Naive thymus-derived CD4-positive, alpha-beta T cell (primary cell): ENCODE results near the gene CDK5. TPM values are rescaled to one million over a fixed set of nuclear protein-coding genes. Genes with fewer than 3 reads are reported as not detected.

Experiments used
- ATAC-seq: fragments of 150-1000 bp; cut with Tn5 transposase; 2 replicates; pipeline ENCODE4 v1.10.0; 2021; ENCODE audit warnings: mild to moderate bottlenecking, moderate library complexity
- CTCF ChIA-PET: fragments of 350-600 bp; sonication (Branson Sonifier 250); formaldehyde crosslinking; loops from one replicate; lab custom pipeline; 2021; ENCODE audit warnings: antibody characterized with exemption; lab: Charles Lee
- POLR2A ChIA-PET: fragments of 350-600 bp; sonication (Branson Sonifier 250); formaldehyde crosslinking; loops from one replicate; lab custom pipeline; 2021; ENCODE audit warnings: antibody characterized with exemption, inconsistent platforms; lab: Charles Lee
- DNase-seq, 9 donors: peaks; one replicate each; pipeline versions ENCODE4 v3.0.0 to v3.0.0-alpha.2; 2020 to 2022; ENCODE audit warnings: mixed read lengths in 1 of 9
- H3K27ac ChIP-seq: one replicate; pipeline ENCODE4 v1.7.0; 2013; ENCODE audit warnings: mild to moderate bottlenecking, low read depth, low read length, moderate library complexity
- H3K27me3 ChIP-seq, 2 donors: one replicate each; pipeline ENCODE4 v1.7.0; 2013; ENCODE audit warnings: low read length in 2 of 2, mild to moderate bottlenecking in 2 of 2, moderate library complexity in 2 of 2; ENCODE audit not compliant: control insufficient read depth in 2 of 2, insufficient read depth in 2 of 2
- H3K36me3 ChIP-seq, 3 experiments: 1 replicate in 2 of 3; 2 replicates in 1 of 3; pipeline ENCODE4 v1.7.0; 2013; ENCODE audit warnings: low read length in 3 of 3, mild to moderate bottlenecking in 3 of 3, moderate library complexity in 1 of 3; ENCODE audit not compliant: insufficient read depth in 3 of 3, control insufficient read depth in 2 of 3
- H3K4me1 ChIP-seq, 2 donors: one replicate each; pipeline ENCODE4 v1.7.0; 2013; ENCODE audit warnings: low read length in 2 of 2, mild to moderate bottlenecking in 2 of 2, moderate library complexity in 1 of 2; ENCODE audit not compliant: control insufficient read depth in 2 of 2, insufficient read depth in 2 of 2
- H3K4me3 ChIP-seq: 2 replicates; pipeline ENCODE4 v1.7.0; 2013; ENCODE audit warnings: mild to moderate bottlenecking, low read length
- H3K9me3 ChIP-seq, 3 experiments: 1 replicate in 2 of 3; 2 replicates in 1 of 3; pipeline ENCODE4 v1.7.0; 2013; ENCODE audit warnings: low read length in 3 of 3; ENCODE audit not compliant: control insufficient read depth in 2 of 3
- H3K27ac Mint-ChIP-seq, 9 donors: one replicate each; pipeline ENCODE4 v1.8.0; 2020 to 2022; ENCODE audit warnings: mixed read lengths in 9 of 9, mild to moderate bottlenecking in 8 of 9, moderate library complexity in 5 of 9, inconsistent platforms in 2 of 9
- H3K27me3 Mint-ChIP-seq, 5 donors: one replicate each; pipeline ENCODE4 v1.8.0; 2021 to 2022; ENCODE audit warnings: mixed read lengths in 5 of 5, mild to moderate bottlenecking in 1 of 5
- H3K36me3 Mint-ChIP-seq, 5 donors: one replicate each; pipeline ENCODE4 v1.8.0; 2020 to 2022; ENCODE audit warnings: mixed read lengths in 5 of 5, mild to moderate bottlenecking in 3 of 5, inconsistent platforms in 1 of 5
- H3K4me1 Mint-ChIP-seq, 7 donors: one replicate each; pipeline ENCODE4 v1.8.0; 2020 to 2022; ENCODE audit warnings: mixed read lengths in 7 of 7, mild to moderate bottlenecking in 3 of 7, inconsistent platforms in 1 of 7
- H3K4me3 Mint-ChIP-seq, 10 donors: one replicate each; pipeline ENCODE4 v1.8.0; 2020 to 2022; ENCODE audit warnings: mild to moderate bottlenecking in 10 of 10, mixed read lengths in 10 of 10, moderate library complexity in 6 of 10, inconsistent platforms in 2 of 10
- H3K9me3 Mint-ChIP-seq, 11 donors: one replicate each; pipeline ENCODE4 v1.8.0; 2020 to 2022; ENCODE audit warnings: mixed read lengths in 11 of 11, mild to moderate bottlenecking in 4 of 11, inconsistent platforms in 1 of 11, moderate library complexity in 1 of 11
- intact Hi-C, 2 donors: fragments of 100-400 bp; cut with micrococcal nuclease; formaldehyde crosslinking; loops; one replicate each; pipeline ENCODE4 v1.15.1; 2023
- polyA plus RNA-seq, 2 donors: library from polyadenylated mRNA; unstranded; fragments of 300-500 nt; fragmentation: Illumina TruSeq; gene quantifications; one replicate each; pipeline ENCODE4 v1.2.3, GENCODE V29; 2021
- total RNA-seq, 6 experiments: library from RNA in 5 of 6; stranded (reverse) in 5 of 6; gene quantifications; 1 replicate in 5 of 6; 2 replicates in 1 of 6; pipeline ENCODE4 v1.2.3 and lab custom pipeline; 2021 to 2026

The CDK5 gene
- total and polyA plus RNA-seq, 7 experiments from 2014 or later: 4.2 to 20.2 (median 7.7) TPM

GRCh38 chr7:151020231-151020630 is 37.5 kb downstream of the CDK5 start:
- H3K27ac ChIP-seq: no peak overlapping the region
- H3K4me3 ChIP-seq: no peak overlapping the region
- DNase-seq (no peak), ATAC-seq (no peak)
- no peaks in the 10 kb centered on the region for H3K27me3 ChIP-seq
- intact Hi-C loops: loop anchor here in 1 of 2 donors (10.0 kb wide), 1 partner anchor 325 kb away; the partner anchor contains the start of gene NUB1
- H3K36me3 ChIP-seq: no peaks in the 10 kb centered on the region
- no peaks in the 10 kb centered on the region for H3K9me3 ChIP-seq
- peak overlapping the region in 5 of 10 donors; percentile 21 to 94 (median 58) for H3K4me3 Mint-ChIP-seq
- ChIA-PET CTCF (interaction anchor here (1.0 to 5.2 kb wide), 4 partner anchors 9 to 112 kb away, joined by 3 to 52 read pairs (median 8); no protein-coding TSS in a partner anchor), POLR2A (interaction anchor here (0.7 to 3.6 kb wide), 5 partner anchors 8 to 45 kb away, joined by 3 to 28 read pairs (median 12); partner anchors contain the start of gene ABCB8)
- H3K36me3 Mint-ChIP-seq: peaks cover 0 to 4% (median 0%) of the 10 kb centered on the region in 5 donors
- peaks cover 0 to 2% (median 0%) of the 10 kb centered on the region in 11 donors for H3K9me3 Mint-ChIP-seq
- H3K27me3 Mint-ChIP-seq: peaks cover 0 to 39% (median 0%) of the 10 kb centered on the region in 5 donors
- peaks cover 12 to 38% of the 10 kb centered on the region in 2 donors for H3K4me1 ChIP-seq
- peaks cover 24 to 48% (median 36%) of the 10 kb centered on the region in 7 donors for H3K4me1 Mint-ChIP-seq
- peak overlapping the region in 1 of 9 donors; percentile 54 for H3K27ac Mint-ChIP-seq

- H3K27me3 Mint-ChIP-seq: peaks cover 0 to 37% (median 0%) of the 10 kb centered on the region in 5 donors
- peaks cover 0 to 3% (median 0%) of the 10 kb centered on the region in 11 donors for H3K9me3 Mint-ChIP-seq
- Histone ChIP-seq H3K4me1 (peaks cover 23 to 48% of the 10 kb centered on the region in 2 donors), H3K36me3 (no peaks in the 10 kb centered on the region), H3K27me3 (no peaks in the 10 kb centered on the region), H3K9me3 (no peaks in the 10 kb centered on the region), H3K27ac (no peak overlapping the region), H3K4me3 (peak overlapping the region; percentile 41)
- ATAC-seq (no peak), DNase-seq (no peak)
- intact Hi-C loops: no loop called here
- CTCF ChIA-PET: interaction anchor here (0.8 to 5.2 kb wide), 20 partner anchors 9 to 613 kb away, joined by 3 to 52 read pairs (median 5); partner anchors contain the start of gene ABCB8
- peaks cover 33 to 60% (median 46%) of the 10 kb centered on the region in 7 donors for H3K4me1 Mint-ChIP-seq
- peak overlapping the region; percentile 56 to 99 (median 69) for H3K27ac Mint-ChIP-seq
- peaks cover 0 to 9% (median 0%) of the 10 kb centered on the region in 5 donors for H3K36me3 Mint-ChIP-seq
- H3K4me3 Mint-ChIP-seq: peak overlapping the region; percentile 65 to 94 (median 82)
- POLR2A ChIA-PET: interaction anchor here (0.7 to 3.9 kb wide), 19 partner anchors 8 to 323 kb away, joined by 3 to 28 read pairs (median 6); partner anchors contain the start of genes ABCB8, CDK5, FASTK and NOS3
Measured at GRCh38 chr7:151019130-151019447, 38.6 kb downstream of the CDK5 start.

- CTCF ChIA-PET: interaction anchor here (0.6 to 5.2 kb wide), 21 partner anchors 10 to 612 kb away, joined by 3 to 52 read pairs (median 4); partner anchors contain the start of gene ABCB8
- Mint-ChIP-seq H3K4me1 (peaks cover 35 to 65% (median 51%) of the 10 kb centered on the region in 7 donors), H3K9me3 (peaks cover 0 to 4% (median 0%) of the 10 kb centered on the region in 11 donors), H3K27ac (peak overlapping the region; percentile 75 to 100 (median 94)), H3K36me3 (peaks cover 0 to 12% (median 0%) of the 10 kb centered on the region in 5 donors), H3K27me3 (peaks cover 0 to 37% (median 0%) of the 10 kb centered on the region in 5 donors), H3K4me3 (peak overlapping the region; percentile 79 to 94 (median 88))
- DNase-seq: peak in 7 of 9 donors; percentile 41 to 63 (median 61)
- Histone ChIP-seq H3K4me1 (peaks cover 26 to 50% of the 10 kb centered on the region in 2 donors), H3K9me3 (no peaks in the 10 kb centered on the region), H3K4me3 (peak overlapping the region; percentile 65), H3K27ac (peak overlapping the region; percentile 97), H3K36me3 (no peaks in the 10 kb centered on the region), H3K27me3 (no peaks in the 10 kb centered on the region)
- peak; percentile 45 for ATAC-seq
- POLR2A ChIA-PET: interaction anchor here (0.7 to 3.9 kb wide), 25 partner anchors 8 to 324 kb away, joined by 3 to 28 read pairs (median 4); partner anchors contain the start of genes ABCB8, CDK5, FASTK and NOS3
- intact Hi-C loops: loop anchor here (1.0 kb wide), 6 partner anchors 10 to 120 kb away; partner anchors contain the start of gene ABCB8 (in 2 of the 2)
Measured at GRCh38 chr7:151018421-151019129, 39.1 kb downstream of the CDK5 start.

- peak overlapping the region; percentile 65 for H3K4me3 ChIP-seq
- ChIA-PET CTCF (interaction anchor here (0.6 to 5.2 kb wide), 22 partner anchors 9 to 1176 kb away, joined by 3 to 52 read pairs (median 4); partner anchors contain the start of gene ABCB8), POLR2A (interaction anchor here (0.7 to 3.9 kb wide), 18 partner anchors 10 to 215 kb away, joined by 3 to 28 read pairs (median 4); partner anchors contain the start of genes ABCB8 and NOS3)
- H3K27me3 ChIP-seq: no peaks in the 10 kb centered on the region
- intact Hi-C loops: loop anchor here (1.0 kb wide), 6 partner anchors 10 to 120 kb away; partner anchors contain the start of gene ABCB8 (in 2 of the 2)
- Mint-ChIP-seq H3K4me1 (peaks cover 35 to 67% (median 53%) of the 10 kb centered on the region in 7 donors), H3K4me3 (peak overlapping the region; percentile 79 to 94 (median 88)), H3K36me3 (peaks cover 0 to 12% (median 0%) of the 10 kb centered on the region in 5 donors), H3K27me3 (peaks cover 0 to 35% (median 0%) of the 10 kb centered on the region in 5 donors), H3K27ac (peak overlapping the region; percentile 82 to 100 (median 94)), H3K9me3 (peaks cover 0 to 4% (median 0%) of the 10 kb centered on the region in 11 donors)
- H3K36me3 ChIP-seq: no peaks in the 10 kb centered on the region
- H3K27ac ChIP-seq: peak overlapping the region; percentile 97
- H3K9me3 ChIP-seq: no peaks in the 10 kb centered on the region
- peaks cover 30 to 55% of the 10 kb centered on the region in 2 donors for H3K4me1 ChIP-seq
- ATAC-seq (peak; percentile 68), DNase-seq (peak; percentile 67 to 87 (median 75))
Measured at GRCh38 chr7:151017953-151018420, 39.7 kb downstream of the CDK5 start.

DNA sequence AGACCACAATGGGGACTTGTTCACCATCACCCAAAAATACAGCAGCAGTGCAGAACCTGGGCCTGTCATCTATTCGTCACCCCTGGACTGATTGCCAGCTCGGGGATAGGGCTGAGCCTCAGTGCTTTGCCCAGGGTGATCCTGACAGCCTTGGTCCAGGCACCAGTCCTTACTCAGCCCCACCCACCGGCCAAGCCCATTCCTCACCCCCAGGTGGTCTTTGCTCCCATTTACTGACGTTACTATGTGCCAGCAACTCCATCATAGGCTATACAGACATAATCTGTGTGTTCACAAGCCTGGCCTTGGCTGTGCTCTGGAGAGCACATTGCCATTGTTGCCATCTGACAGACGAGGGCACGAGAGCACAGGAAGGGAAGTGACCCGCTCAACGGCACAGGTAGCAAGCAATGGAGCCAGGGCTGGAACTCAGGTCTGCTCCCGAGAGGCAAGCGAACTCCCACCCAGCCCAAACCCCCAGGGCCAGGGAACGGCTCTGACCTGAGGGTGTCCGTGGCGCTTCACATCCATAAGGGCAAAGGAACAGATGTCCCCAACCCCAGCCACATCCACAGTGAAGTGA is 40.2 kb downstream of the CDK5 start:
- peaks cover 0 to 4% (median 0%) of the 10 kb centered on the region in 11 donors for H3K9me3 Mint-ChIP-seq
- peaks cover 37 to 72% (median 58%) of the 10 kb centered on the region in 7 donors for H3K4me1 Mint-ChIP-seq
- H3K4me3 Mint-ChIP-seq: peak overlapping the region; percentile 79 to 94 (median 88)
- H3K4me1 ChIP-seq: peaks cover 36 to 60% of the 10 kb centered on the region in 2 donors
- peaks cover 0 to 16% (median 0%) of the 10 kb centered on the region in 5 donors for H3K36me3 Mint-ChIP-seq
- ChIA-PET CTCF (interaction anchor here (0.6 to 5.2 kb wide), 12 partner anchors 9 to 1175 kb away, joined by 3 to 52 read pairs (median 9); no protein-coding TSS in a partner anchor), POLR2A (interaction anchor here (0.9 to 3.9 kb wide), 14 partner anchors 10 to 215 kb away, joined by 3 to 28 read pairs (median 5); partner anchors contain the start of gene ABCB8)
- no peaks in the 10 kb centered on the region for H3K27me3 ChIP-seq
- no peaks in the 10 kb centered on the region for H3K36me3 ChIP-seq
- peak overlapping the region; percentile 82 to 100 (median 94) for H3K27ac Mint-ChIP-seq
- H3K9me3 ChIP-seq: no peaks in the 10 kb centered on the region
- H3K27ac ChIP-seq: peak overlapping the region; percentile 97
- intact Hi-C loops: no loop called here
- ATAC-seq (no peak), DNase-seq (no peak)
- H3K27me3 Mint-ChIP-seq: peaks cover 0 to 33% (median 0%) of the 10 kb centered on the region in 5 donors
- peak overlapping the region; percentile 65 for H3K4me3 ChIP-seq
